DMS 273 (cell line): ENCODE data around the gene PCGF2.

Experiments
- DNase-seq: peaks from one replicate; lab custom pipeline; 2025; ENCODE audit not compliant: unreplicated experiment; lab: John Stamatoyannopoulos, UW

PCGF2 gene

DNA sequence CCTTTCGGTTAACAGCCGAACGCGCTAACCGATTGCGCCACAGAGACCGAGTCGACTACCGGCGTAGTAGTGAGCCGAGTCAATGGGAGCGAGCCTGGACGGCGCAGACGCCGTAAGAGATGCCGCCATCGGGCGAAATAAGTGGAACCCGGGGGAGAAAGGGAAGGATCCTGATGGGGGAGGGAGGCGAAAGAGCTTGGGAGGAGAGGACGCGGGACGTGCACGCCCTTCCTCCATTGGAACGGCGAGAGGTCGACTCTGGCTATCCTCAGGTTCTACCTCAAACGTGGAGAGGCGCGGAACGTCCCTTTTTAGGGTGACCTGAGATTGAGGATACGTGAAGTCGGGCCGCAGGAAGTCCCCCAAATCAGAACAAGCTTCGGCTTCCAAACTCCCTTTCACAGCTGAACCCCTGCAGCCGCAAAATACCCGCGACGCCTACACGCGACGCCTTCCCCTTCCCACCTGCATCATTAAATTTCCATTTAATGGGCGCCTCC, 3.7 kb upstream of the PCGF2 start:
- DNase-seq = peak; percentile 93

DNA sequence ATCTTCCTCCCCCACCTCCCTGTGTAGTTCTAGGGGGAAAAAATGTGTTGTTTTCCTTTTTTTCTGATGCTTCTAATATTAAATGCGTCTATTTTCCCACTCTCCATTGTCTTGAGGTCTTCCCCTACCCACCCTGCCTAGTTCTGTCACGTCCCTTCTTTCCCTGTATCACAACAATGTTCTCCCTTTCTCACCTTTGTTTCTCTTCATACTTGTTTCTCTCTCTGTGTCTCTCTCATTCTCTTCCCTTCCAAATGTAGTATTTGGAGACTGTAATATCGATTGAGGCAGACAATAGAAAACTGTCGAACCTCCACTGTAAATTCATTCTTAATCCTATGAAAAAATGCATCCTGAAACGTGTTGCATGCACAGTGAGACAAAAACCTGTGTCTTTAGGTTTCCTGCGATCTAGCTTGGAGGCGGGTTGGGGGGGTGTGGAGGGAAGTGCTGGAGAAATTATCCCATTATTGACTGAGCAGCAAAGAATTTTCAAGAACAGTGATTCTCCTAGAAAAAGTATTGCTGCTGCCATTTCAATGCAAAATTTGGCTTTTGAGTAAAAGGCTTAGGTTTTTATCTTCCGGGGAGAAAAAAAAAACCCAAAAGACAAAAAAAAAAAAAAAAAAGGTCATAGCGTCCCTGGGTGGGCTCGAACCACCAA, 3.1 kb upstream of the PCGF2 start:
- peak; percentile 81 for DNase-seq

DNA sequence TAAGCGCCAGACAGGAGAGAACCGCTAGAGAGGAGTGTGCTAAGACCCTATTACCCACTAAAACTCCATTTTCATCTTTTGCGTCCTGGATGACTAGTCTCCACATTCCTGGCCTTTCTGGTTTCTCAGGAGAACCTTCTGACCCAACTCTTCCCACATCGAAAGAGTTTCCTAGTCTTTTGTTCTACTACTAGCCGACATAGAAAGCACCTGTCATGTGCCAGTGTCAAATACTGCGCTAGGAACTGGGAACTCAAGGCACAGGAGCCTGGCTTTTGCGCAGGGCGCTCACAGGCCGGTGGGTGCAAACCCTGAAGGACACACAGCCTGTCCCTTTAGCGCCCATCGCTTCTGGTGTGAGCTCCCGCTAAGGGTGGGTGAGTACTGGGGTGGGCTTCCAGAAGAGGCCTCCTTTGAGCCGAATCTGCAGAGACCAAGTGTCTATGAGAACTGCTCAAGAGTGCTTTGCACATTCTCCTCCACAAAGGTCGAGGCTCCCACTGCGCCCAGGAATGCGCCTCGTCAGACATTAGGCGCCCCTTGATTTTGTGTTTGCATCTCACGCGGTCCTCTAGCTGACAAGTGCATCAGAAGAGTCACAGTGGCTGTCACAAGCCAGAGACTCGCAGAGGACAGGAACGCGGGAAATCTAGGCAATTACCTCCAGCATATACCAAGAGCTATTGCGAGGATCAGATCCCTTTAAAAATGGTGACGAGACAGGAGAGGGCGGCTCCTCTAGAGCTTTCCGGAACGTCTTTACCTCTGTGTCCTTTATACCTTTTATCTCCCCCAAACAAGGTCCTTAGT, 2.4 kb upstream of the PCGF2 start:
- no peak for DNase-seq

DNA sequence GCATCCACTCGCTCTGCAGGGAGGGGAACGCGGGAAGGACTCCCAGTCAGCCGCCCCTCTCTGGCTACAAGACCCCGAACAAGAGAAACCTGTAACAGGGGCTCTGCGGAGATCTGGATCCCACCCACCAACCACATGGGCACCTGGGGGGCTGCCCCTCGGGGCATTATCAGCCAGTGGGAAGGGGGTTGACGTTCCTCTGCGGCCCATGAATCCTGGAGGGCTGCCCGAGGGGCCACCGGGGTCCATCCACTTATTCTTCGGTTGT, 1.8 kb upstream of the PCGF2 start:
- DNase-seq = no peak

DNA sequence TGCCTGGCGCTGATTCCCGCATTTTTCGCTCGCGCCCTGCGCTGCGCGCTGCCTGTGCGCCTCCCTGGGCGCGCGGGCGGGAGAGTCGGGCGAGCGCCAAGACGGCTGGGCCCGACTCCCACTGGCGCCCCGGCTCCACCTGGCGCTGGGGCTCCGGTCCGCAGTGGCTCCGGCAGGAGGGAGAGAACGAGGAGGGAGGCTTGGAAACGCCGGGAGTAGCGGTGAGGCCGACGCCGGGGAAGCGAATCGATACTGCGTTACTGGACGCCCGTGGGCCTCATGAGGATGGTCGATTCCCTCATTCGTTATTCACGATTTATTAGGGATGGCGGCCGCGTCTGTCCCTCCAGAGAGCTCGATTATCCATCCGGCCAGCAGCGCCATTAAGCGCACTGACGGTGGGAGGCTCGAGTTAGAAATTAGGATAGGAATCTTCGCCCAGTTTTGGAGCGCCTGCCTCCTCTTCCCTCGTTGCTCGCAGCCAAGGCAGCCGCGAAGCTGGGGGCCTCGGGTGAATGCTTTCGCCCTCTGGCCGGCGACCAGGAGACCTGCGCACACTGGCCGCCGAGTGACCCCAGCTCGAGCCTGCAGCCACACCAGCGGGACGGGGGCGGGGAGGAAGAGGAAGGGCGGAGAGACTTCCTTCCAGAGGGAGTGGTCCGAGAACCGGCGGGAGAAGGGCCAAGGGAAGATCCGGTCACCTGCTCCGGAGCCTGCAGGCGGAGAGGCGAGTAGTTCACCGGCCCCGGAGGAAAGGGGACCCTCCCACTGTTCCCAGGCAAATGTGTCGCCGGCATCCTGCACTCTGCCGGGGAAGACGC, 1.3 kb upstream of the PCGF2 start:
- DNase-seq = peak; percentile 88

DNA sequence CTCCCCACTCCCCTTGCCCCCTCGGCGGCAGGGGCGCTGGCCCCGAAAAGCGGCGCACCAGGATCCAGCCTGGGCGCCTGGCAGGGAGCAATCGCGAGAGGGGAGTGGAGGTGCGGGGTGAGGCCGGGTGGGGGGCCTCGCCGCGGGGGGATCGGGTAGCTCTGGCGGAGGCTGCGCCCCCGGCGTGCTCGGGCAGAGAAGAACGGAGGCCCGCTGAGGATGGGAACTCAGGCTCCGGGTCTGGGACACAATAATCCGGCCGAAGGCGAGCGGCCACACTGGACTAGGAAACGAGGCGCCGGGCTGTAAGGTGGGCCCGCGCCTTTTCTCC, 721 bp upstream of the PCGF2 start:
- DNase-seq = no peak

DNA sequence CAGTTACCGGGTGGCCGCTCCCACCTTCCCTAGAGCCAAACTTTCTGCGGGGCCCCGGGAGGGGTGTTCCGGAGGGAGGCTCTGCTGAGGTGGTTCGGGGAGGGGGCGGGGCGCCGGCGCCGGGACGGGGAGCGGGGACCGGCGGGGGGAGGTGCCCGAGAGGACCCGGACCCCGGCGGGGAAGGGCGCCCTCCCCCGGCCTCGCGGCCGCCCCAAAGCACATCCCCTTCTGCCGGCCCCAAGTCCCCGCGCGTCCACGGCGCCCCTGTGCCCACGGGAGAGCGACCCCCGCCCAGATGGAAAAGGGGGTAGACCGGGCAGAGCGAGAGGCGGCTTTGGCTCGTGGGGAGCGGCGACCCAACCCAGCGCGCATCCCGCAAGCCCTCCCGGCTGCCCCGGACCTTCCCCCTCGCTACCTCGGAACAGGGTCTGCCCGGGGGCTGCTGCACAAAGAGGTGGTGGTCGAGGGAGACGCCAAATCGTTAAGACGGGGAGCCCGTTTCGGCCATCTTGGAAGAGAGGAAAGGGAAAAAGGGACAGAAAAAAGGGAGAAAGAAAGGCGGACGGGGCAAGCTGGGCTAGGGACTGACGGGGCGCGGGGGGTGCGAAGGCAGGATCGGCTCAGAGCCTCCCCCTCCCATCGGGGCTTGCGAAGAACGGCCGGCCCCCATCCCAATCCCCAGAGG, 530 bp downstream of the PCGF2 start:
- DNase-seq = peak; percentile 81

DNA sequence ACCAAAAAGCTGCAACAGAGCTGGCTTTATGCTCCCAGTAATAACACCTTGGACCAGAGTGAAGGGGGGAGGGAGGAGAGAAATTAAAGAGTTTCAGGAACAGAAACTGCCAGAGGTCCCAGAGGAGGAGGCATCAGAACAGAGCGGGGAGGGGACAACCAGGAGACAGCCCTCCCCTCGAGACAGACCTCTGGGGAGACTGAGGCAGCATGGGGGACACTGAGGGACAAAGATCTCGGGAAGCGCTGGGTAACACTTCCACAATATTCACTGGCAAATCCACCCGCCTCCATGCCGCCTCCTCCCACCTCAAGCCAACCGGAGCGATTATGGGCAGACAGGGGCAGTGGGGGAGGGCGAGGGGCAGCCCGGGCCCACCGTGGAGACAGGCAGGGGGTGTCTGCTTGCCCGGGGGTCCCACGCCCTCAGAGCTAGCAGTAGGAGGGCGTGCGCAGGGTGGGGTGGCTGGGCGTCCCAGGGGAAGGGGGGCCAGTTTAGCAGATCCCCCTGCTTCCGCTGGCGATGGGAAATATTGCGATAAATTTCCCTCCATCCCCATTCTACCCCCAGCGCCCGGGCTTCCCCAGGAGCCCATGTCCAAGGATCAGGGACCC, 1.2 kb downstream of the PCGF2 start:
- no peak for DNase-seq

DNA sequence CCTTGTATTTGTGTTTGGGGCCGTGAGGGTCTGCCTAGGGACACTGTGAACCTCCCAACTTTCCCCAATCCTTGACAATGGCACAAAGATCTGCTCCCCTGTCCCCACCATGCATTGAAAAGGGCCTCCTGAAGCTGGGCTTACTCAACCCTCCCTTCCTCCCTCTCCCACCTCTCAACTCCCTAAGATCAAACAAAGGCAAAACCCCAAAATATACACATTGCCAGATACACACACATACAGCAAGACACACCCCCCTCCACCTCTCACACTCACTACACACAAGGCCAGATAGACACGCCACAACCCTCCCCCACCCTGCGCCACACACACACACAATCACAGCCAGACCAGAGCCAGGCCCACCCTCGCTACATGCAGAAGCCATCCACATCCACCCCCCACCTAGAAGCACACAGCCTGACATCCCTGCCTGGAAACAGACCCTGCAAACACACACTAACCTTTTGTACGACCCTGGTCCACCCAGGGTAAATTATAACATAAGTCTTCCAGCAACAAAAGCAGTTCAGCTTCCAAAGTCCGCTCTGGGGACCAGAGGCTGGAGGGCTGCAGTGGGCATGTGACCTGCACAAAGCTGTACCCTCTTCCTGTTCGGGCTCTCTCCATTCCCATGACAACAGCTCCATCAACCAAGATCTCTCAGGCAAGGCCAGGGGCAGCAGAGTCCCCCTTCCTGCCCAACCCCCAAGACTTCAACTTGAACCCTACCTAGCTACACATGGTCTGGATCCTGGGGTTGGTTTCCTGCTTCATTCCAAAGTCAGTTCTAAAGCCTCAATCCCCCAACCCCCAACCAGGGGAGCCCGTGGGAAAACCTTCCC, 1.9 kb downstream of the PCGF2 start:
- no peak for DNase-seq

DNA sequence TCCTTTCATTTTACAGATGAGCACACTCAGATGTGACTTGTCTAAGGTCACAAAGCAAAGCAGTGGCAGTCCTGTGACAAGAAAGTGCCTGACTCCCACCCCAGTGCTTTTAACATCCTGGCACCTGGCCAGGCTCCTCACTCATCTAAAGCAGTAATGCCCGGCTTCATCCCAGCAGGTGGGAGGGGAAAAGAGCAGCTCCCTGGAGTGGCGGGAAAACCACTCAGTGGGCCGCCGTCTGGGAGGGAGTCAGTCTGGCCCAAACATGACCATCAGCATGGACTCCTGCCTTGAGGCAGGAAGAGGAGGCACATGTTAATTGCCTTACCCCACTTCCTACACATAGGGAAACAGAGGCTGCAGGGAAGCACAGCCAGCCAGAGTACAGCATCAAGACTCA, 2.6 kb downstream of the PCGF2 start:
- DNase-seq = peak; percentile 59

DNA sequence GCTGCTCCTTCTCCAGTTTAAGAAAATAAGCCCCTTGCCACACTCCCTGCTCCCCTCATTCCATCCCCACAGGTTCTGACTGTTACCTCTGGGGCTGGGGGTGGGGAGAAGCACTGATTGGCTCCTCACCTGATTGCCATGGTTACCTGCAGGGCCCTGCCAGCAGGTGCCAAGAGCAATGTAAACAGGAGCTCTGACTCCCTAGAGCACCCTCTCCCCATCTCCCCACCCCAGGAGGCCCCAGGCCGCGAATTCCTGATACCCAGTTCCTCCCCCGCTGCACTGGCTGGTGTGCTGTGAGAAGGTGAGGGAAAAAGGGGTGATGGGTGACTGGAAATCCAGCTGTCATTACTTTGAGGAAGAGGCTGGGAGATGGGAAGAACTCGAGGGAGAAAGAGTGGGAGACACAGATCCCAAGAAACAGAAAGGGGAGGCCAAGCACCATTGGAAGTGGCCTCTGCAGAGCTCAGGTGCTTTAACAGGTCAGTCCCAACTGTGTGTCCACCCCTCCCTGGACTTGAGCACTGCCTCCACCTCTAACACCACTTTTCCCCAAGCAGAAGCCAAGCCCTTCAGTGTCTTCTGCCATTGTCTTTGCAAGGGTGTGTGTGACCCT, 4.5 kb downstream of the PCGF2 start:
- no peak for DNase-seq

DNA sequence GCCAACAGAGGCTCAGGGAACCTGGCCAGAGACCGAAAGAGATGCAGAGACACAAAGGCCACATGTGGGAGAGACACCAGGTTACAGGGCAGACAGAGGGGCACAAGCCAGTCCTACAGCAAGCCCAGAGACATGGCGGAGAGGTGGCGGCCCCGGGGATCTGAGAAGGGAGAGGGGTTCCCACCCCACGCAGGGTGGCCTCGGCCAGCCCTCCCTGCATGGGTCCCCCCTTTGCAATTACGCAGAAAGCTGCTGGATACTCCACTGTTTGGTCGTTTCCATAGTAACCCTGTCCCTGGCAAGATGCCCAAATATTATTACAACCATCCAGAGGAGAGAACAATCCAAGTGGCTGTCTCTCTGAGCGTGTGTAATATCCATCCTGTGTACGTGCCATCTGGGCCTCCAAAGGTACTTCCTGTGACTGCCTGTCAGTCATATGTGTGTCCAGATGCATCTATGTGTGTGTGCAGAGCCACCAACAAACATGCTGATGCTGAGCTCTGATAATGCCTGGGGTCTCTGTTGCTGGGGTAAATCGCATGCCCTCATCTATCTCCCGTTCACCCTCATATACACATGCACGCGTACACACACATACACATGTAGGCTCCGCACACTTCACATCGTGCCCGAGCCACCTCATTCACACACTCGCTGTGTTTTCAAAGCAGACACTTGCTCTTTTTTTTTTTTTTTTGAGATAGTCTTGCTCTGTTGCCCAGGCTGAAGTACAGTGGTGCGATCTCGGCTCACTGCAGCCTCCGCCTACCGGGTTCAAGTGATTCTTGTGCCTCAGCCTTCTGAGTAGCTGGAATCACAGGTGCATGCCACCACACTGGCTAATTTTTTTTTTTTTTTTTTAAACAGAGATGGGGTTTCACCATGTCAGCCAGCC, 5.5 kb downstream of the PCGF2 start:
- DNase-seq = peak; percentile 87

DNA sequence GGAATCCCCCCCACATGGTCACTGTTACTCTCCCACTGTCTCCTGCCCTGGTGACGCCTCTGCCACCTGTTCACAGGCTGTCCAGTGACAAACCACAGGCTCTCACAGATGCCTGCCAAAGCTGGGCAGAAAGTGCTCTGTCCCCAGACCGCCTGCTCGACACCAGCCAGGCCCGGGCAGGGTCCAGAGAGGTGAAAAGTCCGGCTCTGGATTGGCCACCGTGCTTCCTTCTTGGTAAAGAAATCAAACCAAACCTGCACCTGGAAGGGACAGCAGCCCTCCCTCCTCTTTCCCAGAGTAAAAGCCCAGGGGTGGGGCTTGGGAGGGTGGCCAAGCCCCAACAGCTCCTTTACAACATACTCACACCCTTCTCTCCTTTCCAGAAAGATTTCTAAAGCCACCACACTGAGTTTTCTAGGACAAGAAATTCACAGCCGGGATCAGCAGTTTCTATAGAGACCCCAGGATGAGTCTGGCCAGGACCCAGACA, 6.2 kb downstream of the PCGF2 start:
- peak; percentile 62 for DNase-seq

DNA sequence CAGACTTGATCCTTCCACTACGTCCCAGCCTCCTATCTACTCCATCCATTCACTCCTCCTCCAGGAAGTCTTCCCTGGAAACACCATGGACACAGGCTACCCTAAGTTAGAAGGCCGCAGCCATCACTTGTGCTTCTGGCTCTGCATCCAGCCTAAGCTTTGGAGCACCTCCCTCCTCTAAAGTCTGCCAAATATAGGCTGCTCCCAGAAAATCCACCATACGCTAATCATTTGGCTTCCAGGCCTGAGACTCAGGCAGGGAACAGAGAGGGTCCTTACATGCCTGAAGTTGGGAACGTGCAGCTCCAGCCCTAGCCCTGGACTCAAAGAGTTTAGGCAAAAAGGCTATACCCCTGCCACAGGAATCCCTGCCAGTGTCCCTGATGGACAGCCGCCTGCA, 6.7 kb downstream of the PCGF2 start:
- DNase-seq = no peak

DNA sequence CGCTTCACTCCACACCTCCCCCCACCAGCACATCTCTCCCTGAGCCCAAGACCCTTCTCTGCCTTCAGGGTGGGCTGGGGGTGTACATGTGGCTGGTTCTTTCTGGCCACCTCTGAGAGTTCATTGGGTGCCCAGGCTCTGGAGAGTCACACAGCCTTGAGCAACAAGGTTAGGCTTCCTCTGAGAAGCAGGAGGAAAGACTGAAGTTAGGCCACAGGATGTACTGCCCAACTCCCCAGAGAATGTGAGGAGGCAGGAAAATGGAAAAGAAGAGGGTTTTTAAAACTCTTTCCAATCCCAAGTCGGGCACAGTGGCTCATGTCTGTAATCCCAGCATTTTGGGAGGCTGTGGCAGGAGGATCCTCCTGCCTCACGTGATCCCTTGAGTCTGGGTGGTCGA, 7.3 kb downstream of the PCGF2 start:
- DNase-seq = no peak

DNA sequence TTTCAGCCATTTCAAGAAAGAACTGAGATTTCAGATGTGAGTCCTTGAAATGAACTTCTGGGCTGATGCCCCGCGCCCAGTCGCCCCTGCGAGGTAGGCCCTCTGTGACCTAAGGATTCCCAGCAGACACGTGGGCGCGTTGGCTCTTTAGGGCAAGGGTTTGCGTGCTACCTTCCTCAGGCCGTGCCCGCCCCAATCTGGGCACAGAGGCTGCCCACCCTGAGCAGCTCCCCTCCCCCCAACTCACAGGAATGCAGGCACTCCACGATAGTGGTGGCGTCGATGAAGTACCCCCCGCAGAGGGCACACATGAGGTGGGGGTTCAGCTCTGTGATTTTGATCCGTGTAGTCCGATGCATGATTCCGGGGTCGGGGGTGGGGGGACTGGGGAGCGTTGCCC, 8.1 kb downstream of the PCGF2 start:
- DNase-seq = no peak

DNA sequence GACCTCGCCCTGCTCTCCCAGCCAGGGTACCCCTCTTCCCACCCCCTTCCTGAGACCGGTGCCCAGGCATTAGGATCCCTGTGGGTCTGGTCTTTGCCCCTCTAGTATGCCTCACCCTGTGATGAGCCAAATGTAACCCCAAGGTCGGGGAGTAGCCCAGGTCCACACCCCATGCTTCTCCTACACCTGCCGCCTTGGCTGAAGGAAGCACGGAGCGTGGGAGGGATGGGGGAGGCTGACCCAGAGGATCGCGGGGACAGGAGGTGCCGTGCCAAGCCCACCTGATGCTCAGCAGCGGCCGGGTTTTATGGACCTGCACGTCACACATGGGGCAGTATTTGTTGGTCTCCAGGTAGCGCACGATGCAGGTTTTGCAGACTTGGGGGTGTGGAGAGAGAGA, 8.8 kb downstream of the PCGF2 start:
- no peak for DNase-seq

DNA sequence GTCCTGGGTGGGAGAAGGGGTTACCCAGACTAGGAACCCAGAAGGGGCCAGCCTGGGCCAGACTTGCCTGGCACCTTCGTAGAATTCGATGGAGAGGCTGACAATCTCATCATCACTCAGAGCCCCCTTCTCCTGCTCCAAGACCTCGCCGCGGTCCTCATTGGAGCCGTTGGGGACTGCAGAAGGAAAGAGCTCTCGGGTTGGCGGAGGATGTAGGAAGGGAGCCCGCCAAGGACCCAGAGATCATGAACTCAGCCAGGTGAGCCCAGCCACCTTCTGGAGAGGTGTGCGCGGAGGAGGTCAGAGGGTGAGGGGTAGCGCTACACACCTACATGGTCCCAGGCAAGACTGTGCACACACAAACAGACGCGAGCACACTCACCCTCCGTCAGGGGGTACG, 9.4 kb downstream of the PCGF2 start:
- no peak for DNase-seq
